A549 (cell line): ENCODE measurements around the gene SOX6.

Source experiments
- POLR2A ChIP-seq: IDR thresholded peaks from 2 replicates; pipeline ENCODE4 v1.6.1; 2012; ENCODE audit warnings: mild to moderate bottlenecking, low read length
- RCOR1 ChIP-seq: fragments of 150-350 bp; IDR thresholded peaks from 2 replicates; pipeline ENCODE4 v1.6.1; 2014; ENCODE audit warnings: antibody characterized with exemption, low read length, low read depth

GRCh38 chr11:15938121-15938611 is 418.2 kb downstream of the SOX6 start:
- TF ChIP-seq RCOR1 (no peak), POLR2A (no peak)
